ENCODE measurements around the gene HM13. TPM values are rescaled to one million over a fixed set of nuclear protein-coding genes. Genes with fewer than 3 reads are reported as not detected.
"Not testable (repeated sequence)": the region's sequence is repeated elsewhere in the genome, so short reads cannot be mapped to it uniquely, and the experiment has no call there.

Gene HM13
- polyA plus RNA-seq, 1 donor = 84.3 TPM

DNA sequence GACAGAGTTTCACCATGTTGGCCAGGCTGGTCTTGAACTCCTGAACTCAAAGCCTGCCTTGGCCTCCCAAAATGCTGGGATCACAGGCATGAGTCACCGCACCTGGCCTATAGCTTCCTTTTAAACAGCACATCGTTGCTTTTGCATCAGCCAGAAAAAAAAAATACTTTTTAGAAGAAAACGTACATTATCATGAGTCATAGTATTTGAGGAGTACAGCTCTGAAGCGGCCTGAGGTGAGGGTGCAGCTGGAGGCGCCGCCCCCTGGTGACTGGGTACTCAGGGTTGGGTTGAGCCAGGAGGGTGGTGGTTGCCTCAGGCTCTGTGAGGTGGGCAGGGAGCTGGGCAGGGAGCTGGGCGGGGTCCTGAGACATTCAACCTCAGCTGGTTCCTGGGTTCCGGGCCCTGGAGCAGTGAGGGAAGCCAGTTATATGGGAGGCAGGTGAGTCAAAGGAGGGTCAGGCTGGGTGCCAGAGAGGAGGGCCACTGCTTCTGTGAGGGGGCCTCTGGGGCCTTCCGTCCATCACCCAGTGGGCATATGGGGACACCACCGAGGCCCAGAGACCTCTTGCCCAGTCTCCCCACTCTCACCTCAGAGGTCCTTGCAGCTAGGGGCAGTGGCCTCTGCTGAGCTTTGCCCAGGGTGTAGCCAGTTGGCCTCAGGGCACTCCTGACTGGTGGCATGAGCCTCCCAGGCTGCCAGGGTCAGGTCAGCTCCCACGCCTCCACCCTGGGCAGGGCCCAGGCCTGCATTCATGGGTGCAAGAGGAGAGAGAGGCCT is 79.2 kb downstream of the HM13 start:
- no peak for DNase-seq

DNA sequence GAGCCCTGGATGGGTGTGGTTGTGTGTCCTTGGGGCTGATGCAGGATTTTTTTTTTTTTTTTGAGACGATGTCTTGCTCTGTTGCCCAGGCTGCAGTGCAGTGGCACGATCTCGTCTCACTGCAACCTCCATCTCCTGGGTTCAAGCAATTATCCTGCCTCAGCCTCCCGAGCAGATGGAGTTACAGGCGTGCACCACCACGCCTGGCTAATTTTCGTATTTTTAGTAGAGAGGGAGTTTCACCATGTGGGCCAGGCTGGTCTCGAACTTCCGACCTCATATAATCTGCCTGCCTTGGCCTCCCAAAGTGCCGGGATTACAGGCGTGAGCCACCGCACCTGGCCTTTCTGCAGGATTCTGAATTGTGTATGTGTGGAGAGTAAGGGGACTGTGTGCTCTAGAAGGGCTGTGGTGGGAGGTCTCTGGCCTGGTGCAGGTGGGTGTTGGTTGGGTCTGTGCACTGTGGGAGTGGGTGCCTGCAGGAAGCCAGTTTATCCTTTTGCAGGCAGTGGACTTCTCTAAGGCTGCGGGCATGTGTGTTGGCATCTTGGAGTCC is 79.8 kb downstream of the HM13 start:
- DNase-seq = no peak

DNA sequence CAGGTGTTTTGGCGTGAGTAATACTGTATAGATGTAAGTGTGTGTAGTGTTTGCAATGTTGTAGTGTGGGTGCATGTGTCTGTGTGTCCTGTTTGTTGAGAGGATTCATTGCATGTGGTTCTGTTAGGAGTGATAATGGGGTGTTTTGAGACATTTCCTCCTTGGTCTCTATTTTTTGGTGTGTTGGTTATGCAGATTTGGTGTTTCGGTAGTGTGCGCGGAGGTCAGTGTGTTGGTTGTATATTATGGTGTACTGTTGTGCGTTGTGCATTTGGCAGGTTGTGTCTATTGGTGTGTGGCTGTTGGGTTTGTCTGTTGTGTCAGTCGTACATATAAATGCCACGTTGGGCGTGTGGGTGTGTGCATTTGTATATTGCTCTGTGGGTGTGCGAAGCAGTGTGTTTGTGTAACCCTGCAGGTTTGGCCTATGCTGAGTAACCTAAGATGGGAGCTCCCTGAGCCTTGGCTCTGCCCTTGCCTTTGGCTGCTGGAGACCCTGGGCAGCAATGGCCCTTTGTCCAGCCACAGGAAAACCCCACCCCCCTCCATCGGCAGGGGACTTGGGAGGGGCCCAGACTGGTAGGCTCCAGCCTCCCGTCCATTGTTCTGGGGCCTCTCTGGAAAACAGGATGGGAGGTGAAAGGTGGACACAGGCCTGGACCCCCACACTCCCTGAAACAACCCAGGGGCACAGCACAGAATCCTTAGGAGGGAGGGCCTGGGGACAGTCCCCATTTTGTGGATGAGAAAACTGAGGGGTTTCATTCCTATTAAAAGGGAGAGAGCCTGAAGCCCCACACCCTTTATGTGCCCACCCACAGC is 80.5 kb downstream of the HM13 start:
- no peak for DNase-seq

DNA sequence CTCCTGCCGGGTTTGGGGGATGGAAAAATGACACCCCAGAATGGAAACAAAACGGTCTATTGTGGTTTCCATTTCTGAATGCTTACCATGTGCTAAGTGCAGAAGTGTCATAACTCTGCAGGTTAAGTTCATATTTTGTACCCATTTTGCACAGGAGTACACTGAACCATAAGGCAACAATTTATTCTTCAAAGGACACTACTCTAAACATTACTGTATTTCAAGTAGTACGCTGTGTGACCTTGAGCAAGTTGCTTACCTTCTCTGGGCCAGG is 81.1 kb downstream of the HM13 start:
- DNase-seq = no peak

DNA sequence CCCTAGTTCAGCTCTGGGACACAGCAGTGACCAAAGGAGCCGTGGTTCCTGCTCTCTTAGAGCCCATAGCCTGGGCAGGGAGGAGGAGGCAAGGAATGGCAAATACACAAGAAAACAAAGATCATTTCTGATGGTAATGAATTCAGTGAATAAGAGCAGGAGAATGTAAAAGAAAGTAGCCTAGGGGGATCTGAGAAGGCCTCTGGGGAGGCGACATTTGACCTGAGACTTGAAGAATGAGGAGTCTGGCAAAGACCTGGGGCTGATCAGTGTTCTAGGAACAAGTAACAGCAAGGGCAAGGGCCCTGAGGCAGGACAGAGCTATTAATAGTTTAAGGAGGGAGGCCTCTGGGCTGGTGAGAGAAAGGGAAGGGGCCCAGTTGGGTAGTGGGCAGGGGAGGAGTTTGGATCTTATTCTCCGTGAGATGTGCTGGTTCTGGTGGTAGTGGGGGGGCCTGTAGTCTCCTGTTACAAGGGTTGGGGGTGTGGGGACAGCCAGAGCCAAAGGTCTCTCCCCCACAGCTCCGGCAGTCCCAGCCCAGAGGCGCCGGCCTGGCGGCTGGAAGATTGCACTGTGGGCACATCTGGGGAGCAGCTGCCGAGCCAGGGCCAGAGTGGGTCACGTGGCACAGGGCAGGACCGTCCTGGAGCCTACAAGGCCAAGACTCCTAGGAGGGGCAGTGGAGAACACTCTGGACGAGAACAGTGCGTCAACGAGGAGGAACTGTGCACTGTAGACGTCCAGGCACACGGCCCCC is 81.6 kb downstream of the HM13 start:
- no peak for DNase-seq

DNA sequence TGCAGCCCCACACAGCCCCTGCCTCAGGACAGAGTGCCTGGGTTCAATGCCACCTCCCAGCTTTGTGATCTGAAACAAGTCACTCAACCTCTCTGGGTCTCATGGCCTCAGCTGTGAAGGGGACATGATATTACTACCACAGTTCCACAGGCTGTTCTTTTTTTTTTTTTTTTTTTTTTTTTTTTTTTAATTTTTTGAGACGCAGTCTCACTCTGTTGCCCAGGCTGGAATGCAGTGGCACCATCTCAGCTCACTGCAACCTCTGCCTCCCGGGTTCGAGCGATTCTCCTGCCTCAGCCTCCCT is 82.1 kb downstream of the HM13 start:
- not testable (repeated sequence) for DNase-seq

DNA sequence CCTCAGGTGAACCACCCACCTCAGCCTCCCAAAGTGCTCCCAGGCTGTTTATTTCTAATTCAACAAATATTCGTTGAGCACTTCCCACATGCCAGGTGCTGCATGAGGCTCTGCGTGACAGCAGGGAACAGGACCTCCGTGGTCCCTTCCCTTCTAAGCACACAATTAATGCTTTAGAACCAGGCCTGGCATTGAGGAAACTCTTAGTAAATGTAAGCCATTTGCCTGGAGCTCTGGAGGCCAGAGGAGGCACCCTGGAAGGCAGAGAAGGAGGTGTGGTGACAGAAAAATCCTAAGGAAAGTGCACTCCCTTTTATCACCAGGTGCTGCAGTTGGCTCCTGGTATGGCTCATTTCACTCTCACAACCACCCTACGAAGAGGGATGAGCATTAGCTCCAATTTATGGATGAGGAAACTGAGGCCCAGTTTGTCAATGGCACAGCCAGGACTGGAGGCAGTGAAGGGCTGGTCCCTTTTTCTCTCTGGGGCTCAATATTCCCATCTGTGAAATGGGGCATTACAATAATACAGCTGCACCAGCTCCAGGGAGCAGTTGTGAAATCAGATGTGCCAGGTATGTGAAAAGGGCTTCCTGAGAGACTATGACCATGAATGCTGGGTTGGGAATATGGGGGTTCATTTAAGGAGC is 82.7 kb downstream of the HM13 start:
- no peak for DNase-seq

DNA sequence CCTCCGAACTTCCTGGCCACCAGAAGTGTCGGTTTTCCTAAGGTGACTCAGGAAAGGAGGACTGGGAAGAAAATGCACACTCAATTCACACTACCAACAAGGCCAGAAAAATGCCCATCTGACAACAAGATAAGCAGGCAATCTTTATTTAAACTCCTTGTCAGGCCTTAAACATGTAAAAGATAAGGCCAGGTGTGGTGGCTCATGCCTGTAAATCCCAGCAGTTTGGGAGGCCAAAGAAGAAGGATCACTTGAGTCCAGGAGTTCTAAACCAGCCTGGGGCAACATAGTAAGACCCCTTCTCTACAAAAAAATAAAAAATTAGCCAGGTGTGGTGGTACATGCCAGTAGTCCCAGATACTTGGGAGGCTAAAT is 83.2 kb downstream of the HM13 start:
- DNase-seq = no peak

DNA sequence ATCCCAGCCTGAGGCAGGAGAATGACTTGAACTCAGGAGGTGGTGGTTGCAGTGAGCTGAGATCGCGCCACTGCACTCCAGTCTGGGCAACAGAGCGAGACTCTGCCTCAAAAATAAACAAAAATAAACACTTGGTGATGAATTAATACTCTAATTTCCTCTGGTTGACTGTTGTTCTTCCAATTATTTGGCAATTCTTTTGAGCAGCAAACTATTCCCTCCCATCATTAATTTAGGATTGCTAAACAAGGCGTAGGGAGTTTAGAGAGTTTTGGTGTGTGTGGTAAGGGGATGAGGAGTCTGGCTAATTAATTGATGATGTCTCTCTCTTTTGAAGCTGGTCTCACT is 88.2 kb downstream of the HM13 start:
- DNase-seq = no peak

DNA sequence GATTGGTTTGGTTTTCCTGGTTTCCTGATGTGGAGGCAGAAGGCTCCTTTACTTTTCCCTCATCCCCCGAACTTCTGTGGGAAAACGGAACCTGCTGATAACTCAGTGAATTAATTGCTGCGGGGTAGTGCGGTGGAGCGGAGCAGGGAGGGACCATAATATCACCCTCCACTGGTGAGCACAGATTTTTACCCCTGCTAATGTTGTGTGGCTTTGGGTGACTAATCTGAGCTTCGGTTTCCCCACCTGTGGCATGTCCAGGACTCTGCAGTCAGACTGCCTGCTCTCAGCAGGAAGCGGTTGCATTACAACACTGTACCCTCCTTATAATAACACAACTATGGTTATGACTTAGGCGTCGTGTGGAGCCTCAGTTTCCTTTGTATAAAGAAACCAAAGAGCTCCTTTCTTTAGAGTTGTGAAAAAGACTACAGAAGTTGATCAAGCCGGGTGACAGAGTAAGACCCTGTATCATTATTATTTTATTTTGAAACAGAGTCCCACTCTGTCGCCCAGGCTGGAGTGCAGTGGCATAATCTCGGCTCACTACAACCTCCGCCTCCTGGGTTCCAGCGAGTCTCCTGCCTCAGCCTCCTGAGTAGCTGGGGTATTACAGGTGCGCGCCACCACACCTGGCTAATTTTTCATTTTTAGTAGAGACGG is 88.7 kb downstream of the HM13 start:
- no peak for DNase-seq

DNA sequence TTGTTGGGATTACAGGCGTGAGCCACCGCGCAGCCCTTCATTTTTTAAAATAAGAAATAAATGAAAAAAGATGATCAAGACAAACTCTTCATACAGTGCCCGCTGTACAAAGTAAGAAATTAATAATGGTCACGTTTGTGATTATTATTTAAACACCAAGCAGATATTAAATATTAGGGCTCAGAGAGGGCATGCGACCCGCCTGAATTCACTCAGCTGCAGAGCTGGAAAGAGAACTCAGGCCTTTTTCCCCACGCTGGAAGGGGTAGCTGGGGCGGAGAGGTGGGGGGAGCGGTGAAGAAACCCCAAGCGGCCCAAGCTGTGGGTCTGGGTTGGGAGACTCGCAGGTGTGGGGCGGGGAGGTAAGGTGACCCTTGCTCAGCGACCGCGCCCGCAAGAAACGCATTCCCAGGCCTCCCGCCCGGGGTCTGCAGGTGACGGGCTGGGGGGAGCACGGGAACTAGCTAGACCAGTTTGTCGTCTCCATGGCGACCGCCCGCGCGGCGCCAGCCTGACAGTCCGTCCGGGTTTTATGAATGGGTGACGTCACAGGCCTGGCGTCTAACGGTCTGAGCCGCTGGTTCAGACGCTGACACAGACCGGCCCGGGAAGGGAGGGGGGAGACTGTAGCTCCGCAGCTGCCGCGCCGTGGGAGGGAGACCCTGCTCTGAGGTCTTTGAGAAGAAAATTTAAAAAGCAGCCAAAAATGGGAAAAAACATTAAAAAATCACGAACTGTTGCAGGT is 89.8 kb downstream of the HM13 start:
- DNase-seq = peak; percentile 94

DNA sequence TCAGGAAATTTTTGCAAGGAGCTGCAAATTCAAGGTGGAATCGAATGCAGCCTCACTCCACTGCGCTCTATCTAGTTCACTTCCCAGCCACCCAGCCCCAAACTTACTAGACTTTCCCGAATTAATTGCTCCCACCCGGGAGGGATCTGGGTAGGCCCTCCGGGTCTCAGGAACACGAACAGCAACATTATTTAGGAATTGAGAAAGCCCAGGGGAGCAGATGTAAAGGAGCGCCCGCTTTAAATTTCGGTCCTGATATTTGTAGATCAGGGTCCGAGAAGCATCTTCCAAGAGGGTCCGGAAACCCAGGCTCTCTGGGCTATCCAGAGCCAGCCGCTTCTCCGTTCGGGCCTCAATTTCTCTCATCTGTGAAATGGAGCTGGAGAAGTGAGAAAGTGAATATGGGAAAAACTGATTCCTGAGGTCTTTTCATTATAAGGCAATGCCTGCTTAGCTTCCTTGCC is 90.4 kb downstream of the HM13 start:
- no peak for DNase-seq

DNA sequence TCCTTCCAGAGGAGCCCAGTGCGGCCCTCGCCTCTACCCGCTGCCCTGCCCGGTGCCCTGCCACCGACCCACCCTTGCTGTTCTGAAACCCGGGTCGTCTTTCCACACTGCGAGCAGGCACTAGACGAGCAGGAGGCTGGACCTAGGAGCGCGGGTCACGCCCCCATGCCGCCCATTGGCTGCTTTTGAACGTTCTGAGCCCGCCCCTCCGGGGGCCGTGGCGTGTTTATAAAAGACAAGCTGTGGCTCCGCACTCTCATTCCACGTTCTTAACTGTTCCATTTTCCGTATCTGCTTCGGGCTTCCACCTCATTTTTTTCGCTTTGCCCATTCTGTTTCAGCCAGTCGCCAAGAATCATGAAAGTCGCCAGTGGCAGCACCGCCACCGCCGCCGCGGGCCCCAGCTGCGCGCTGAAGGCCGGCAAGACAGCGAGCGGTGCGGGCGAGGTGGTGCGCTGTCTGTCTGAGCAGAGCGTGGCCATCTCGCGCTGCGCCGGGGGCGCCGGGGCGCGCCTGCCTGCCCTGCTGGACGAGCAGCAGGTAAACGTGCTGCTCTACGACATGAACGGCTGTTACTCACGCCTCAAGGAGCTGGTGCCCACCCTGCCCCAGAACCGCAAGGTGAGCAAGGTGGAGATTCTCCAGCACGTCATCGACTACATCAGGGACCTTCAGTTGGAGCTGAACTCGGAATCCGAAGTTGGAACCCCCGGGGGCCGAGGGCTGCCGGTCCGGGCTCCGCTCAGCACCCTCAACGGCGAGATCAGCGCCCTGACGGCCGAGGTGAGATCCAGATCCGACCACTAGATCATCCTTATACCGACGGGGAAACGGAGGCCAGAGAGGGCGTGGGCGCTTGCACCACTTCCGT is 91.0 kb downstream of the HM13 start, which contains the start of gene ID1:
Gene ID1 (plus strand): TSS at position 259 of the 871 bp plus-strand sequence. CDS start 99 bp downstream, at position 358.
- DNase-seq = peak; percentile 95

DNA sequence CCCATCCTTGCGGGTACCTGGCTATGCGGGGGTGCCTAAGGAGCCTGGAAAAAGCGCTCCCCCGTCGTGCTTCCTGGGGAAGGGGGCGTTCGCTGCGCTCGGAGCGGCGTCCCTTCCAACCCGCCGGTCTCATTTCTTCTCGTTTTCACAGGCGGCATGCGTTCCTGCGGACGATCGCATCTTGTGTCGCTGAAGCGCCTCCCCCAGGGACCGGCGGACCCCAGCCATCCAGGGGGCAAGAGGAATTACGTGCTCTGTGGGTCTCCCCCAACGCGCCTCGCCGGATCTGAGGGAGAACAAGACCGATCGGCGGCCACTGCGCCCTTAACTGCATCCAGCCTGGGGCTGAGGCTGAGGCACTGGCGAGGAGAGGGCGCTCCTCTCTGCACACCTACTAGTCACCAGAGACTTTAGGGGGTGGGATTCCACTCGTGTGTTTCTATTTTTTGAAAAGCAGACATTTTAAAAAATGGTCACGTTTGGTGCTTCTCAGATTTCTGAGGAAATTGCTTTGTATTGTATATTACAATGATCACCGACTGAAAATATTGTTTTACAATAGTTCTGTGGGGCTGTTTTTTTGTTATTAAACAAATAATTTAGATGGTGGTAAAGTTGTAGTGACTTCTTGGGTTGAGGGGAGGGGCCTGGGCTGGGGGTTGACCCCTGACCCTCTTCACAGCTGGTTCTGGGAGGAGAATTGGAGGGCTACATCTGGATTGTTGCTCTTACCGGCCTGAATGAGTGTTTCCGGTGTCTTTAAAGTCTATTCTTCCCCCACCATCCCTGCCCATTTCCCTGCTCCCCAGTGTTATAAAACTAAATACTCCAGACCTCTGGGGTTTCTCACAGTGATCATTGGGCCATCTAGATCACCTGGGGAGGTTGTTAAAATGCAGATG is 91.9 kb downstream of the HM13 start:
- no peak for DNase-seq

DNA sequence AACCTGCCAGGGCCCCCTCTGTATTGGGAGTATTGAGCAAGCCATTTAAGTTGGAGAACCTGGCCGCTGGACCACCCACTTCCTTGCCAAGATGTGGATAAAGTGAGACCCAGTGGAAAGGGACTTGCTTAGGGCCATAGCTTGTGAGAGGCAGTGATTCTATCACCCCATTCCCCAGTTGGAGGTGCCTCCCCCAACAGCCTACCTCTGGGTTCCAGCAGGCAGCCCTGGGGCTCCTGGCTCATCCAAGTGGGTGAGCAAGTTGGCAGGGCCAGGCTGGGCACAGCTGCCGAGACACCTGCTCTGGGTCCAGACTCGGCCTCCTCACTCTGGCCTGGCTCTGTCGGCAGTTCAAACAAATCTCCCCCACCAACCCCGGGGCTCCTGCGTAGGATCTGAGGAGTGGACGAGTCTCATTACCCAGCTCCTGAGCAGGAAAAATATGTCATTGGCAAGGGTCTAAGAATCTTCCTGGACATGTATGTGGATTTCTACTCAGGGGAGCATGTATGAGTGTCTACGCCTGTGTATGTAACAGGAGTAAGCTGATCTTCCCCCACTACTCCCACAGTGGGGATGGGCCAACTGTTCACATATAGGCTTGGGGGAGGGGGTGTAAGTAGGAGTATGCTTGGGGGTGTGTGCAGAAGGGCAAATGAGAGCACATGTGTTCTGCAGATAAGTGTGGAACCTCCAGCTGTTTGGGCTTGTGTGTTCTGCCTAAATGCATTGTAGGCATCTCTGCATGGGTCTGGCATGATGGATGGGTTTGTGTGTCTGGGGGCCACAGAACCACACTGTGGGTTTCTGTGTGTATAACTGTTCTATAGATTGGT is 92.8 kb downstream of the HM13 start:
- DNase-seq = peak; percentile 57

DNA sequence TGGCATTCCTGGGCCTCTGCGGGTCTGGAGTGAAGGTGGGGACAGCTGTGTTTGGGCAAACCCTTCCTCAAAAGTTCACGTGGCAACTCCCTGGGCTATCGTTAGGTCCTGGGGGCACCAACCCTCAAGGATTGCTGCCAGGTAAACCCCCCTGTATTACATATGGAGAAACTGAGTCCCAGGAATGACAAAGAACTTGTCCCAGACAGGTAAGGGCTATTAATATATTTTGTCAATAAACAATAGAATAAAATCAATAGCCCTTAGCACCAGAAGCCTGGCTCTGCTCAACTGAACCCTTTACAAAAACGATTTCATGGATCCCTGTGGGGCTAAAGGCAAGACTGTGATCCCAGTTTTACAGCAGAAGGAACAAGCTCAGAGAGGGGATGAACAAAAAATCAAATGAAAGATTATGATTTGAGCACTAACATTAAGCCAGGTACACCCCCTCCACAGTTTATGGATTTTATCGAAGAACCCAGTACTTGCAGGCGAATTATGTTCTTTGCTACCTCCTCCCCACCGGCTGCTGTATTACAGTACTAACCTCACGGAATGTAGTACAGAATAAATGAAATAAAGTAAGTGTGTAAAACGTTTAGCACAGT is 93.5 kb downstream of the HM13 start:
- DNase-seq = no peak

DNA sequence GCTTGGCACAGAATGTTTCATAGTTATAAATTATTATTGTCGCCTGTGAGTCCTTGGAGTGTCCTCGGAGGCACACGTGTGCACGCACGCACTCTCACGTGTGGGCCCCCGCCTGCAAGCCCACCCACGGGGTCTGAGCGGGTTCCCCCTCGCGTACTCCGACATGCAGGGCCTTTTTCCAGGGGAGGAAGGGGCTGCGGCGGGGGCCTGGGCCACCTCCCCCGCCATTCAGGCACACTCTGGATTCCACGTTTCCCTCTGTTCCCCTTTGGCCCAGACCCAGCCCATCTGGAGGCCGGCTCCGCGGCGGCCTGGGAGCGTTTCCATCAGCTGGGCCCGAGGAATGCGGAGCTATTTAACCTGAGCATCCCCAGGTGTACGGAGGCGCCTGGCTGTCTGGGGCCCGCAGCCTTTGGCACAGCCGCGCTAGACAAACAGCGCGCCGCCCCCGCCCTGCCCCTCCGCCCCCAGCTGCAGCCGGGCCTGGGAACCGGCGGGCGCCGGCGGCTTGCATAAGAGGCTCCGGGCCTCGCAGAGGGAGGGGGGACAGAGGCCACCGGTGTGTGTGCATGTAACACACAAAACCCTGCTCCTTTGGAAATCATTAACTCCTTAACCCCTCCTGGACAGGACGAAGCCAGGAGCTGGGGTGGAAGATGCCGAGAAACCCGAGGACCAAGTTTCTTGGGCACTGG is 94.2 kb downstream of the HM13 start:
- DNase-seq = peak; percentile 85
